ENCODE data around the gene D2HGDH.
"Not testable (repeated sequence)": the region's sequence is repeated elsewhere in the genome, so short reads cannot be mapped to it uniquely, and the experiment has no call there.

D2HGDH gene

DNA sequence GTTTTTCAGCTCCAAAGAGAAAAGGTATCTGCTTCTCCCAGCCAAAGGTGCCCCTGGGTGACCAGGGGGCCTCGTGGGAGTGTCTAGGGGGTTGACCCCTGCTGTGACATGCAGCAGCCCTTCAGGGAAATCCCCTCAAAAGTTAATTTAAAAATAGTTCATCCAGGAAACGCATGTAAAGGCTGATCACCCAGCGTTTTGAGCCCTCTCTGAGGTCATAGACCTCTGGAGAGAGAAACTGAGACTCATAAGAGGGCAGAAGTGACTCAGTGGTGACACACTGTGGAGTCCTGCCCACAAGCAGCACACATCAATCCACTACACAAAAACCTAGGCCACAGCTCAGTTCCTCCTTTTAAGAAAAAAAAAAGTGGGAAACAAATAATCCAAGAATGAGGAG, 54.1 kb downstream of the D2HGDH start:
- CTCF ChIA-PET, result interaction anchor here (0.9 to 2.4 kb wide), 3 partner anchors 10 to 16 kb away, joined by 3 to 6 read pairs (median 4); no protein-coding TSS in a partner anchor

GRCh38 chr2:241791385-241791784, 57.0 kb downstream of the D2HGDH start:
- H3K9me3 ChIP-seq (ENCODE audit: control extremely low read depth in 1 of 5, control insufficient read depth in 4 of 5, insufficient read depth in 2 of 5, low read depth in 1 of 5, low read length in 4 of 5); POLR2A ChIA-PET; H3K4me3 ChIP-seq (ENCODE audit: control insufficient read depth in 1 of 7, extremely low read depth in 1 of 7, insufficient read depth in 4 of 7, low read depth in 2 of 7, low read length in 6 of 7); H3K27ac ChIP-seq (ENCODE audit: insufficient read depth in 1 of 2, low read depth in 1 of 2, low read length in 2 of 2, poor library complexity in 1 of 2, severe bottlenecking in 2 of 2); CTCF ChIA-PET; H3K36me3 ChIP-seq (ENCODE audit: control insufficient read depth in 4 of 4, insufficient read depth in 4 of 4, low read length in 3 of 4); H3K27me3 ChIP-seq (replicated peaks in 2 of 5; ENCODE audit: control insufficient read depth in 4 of 5, insufficient read depth in 5 of 5, low read length in 4 of 5); H3K4me1 ChIP-seq (ENCODE audit: control extremely low read depth in 1 of 4, control insufficient read depth in 4 of 4, insufficient read depth in 4 of 4, low read length in 3 of 4); DNase-seq: not testable (repeated sequence)
- 100% methylated on average over 1 of the region's 3 CpGs for WGBS (ENCODE audit: insufficient coverage)

More for the DNA sequence above, 54.1 kb downstream of the D2HGDH start:
- no peaks in the 10 kb centered on the region for H3K27me3 ChIP-seq (replicated peaks in 2 of 5; ENCODE audit: control insufficient read depth in 4 of 5, insufficient read depth in 5 of 5, low read length in 4 of 5)
- no peak overlapping the region for H3K27ac ChIP-seq (ENCODE audit: insufficient read depth in 1 of 2, low read depth in 1 of 2, low read length in 2 of 2, poor library complexity in 1 of 2, severe bottlenecking in 2 of 2)
- H3K4me3 ChIP-seq (ENCODE audit: control insufficient read depth in 1 of 7, extremely low read depth in 1 of 7, insufficient read depth in 4 of 7, low read depth in 2 of 7, low read length in 6 of 7), result no peak overlapping the region
- peaks cover 0 to 4% (median 0%) of the 10 kb centered on the region in 5 experiments for H3K9me3 ChIP-seq (ENCODE audit: control extremely low read depth in 1 of 5, control insufficient read depth in 4 of 5, insufficient read depth in 2 of 5, low read depth in 1 of 5, low read length in 4 of 5)
- 76% methylated on average over 3 of the region's 3 CpGs for WGBS (ENCODE audit: insufficient coverage)
- peaks cover 0 to 5% (median 0%) of the 10 kb centered on the region in 4 experiments for H3K4me1 ChIP-seq (ENCODE audit: control extremely low read depth in 1 of 4, control insufficient read depth in 4 of 4, insufficient read depth in 4 of 4, low read length in 3 of 4)
- no peak for DNase-seq
- no peaks in the 10 kb centered on the region for H3K36me3 ChIP-seq (ENCODE audit: control insufficient read depth in 4 of 4, insufficient read depth in 4 of 4, low read length in 3 of 4)
- POLR2A ChIA-PET, result no interaction called here

DNA sequence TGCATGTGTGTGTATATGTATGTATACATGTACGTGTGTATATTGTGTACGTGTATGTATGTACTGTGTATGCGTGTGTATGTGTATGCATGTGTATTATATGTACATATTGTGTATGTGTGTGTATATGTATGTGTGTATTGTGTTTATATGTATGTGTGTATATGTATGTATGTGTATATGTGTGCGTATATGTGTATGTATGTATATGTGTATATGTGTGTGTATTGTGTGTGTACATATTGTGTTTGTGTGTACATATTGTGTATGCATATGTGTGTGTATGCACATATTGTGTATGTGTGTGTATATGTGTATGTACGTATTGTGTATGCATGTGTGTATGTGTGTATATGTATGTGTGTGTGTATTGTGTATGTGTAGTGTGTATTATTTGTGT, 59.0 kb downstream of the D2HGDH start:
- DNase-seq, result no peak
- Histone ChIP-seq H3K36me3 (ENCODE audit: control insufficient read depth in 4 of 4, insufficient read depth in 4 of 4, low read length in 3 of 4) (no peaks in the 10 kb centered on the region), H3K27me3 (replicated peaks in 2 of 5; ENCODE audit: control insufficient read depth in 4 of 5, insufficient read depth in 5 of 5, low read length in 4 of 5) (no peaks in the 10 kb centered on the region), H3K4me1 (ENCODE audit: control extremely low read depth in 1 of 4, control insufficient read depth in 4 of 4, insufficient read depth in 4 of 4, low read length in 3 of 4) (peaks cover 0 to 8% (median 0%) of the 10 kb centered on the region in 4 experiments), H3K9me3 (ENCODE audit: control extremely low read depth in 1 of 5, control insufficient read depth in 4 of 5, insufficient read depth in 2 of 5, low read depth in 1 of 5, low read length in 4 of 5) (peaks cover 0 to 4% (median 0%) of the 10 kb centered on the region in 5 experiments), H3K4me3 (ENCODE audit: control insufficient read depth in 1 of 7, extremely low read depth in 1 of 7, insufficient read depth in 4 of 7, low read depth in 2 of 7, low read length in 6 of 7) (no peak overlapping the region), H3K27ac (ENCODE audit: insufficient read depth in 1 of 2, low read depth in 1 of 2, low read length in 2 of 2, poor library complexity in 1 of 2, severe bottlenecking in 2 of 2) (no peak overlapping the region)
- ChIA-PET CTCF (no interaction called here), POLR2A (no interaction called here)
- WGBS (ENCODE audit: insufficient coverage), result 100% methylated on average over 4 of the region's 5 CpGs

- H3K9me3 ChIP-seq (ENCODE audit: control extremely low read depth in 1 of 5, control insufficient read depth in 4 of 5, insufficient read depth in 2 of 5, low read depth in 1 of 5, low read length in 4 of 5), result peaks cover 0 to 4% (median 0%) of the 10 kb centered on the region in 5 experiments
- H3K4me3 ChIP-seq (ENCODE audit: control insufficient read depth in 1 of 7, extremely low read depth in 1 of 7, insufficient read depth in 4 of 7, low read depth in 2 of 7, low read length in 6 of 7), result no peak overlapping the region
- peaks cover 0 to 4% (median 0%) of the 10 kb centered on the region in 4 experiments for H3K4me1 ChIP-seq (ENCODE audit: control extremely low read depth in 1 of 4, control insufficient read depth in 4 of 4, insufficient read depth in 4 of 4, low read length in 3 of 4)
- DNase-seq, result no peak
- 94% methylated on average over 10 of the region's 10 CpGs for WGBS (ENCODE audit: insufficient coverage)
- no peak overlapping the region for H3K27ac ChIP-seq (ENCODE audit: insufficient read depth in 1 of 2, low read depth in 1 of 2, low read length in 2 of 2, poor library complexity in 1 of 2, severe bottlenecking in 2 of 2)
- ChIA-PET CTCF (no interaction called here), POLR2A (no interaction called here)
- no peaks in the 10 kb centered on the region for H3K36me3 ChIP-seq (ENCODE audit: control insufficient read depth in 4 of 4, insufficient read depth in 4 of 4, low read length in 3 of 4)
- H3K27me3 ChIP-seq (replicated peaks in 2 of 5; ENCODE audit: control insufficient read depth in 4 of 5, insufficient read depth in 5 of 5, low read length in 4 of 5), result no peaks in the 10 kb centered on the region
Measured at GRCh38 chr2:241794250-241794823, 59.9 kb downstream of the D2HGDH start.

GRCh38 chr2:241795021-241795999, 60.9 kb downstream of the D2HGDH start:
- CTCF ChIA-PET, result interaction anchor here (1.2 kb wide), 1 partner anchor 9 kb away, joined by 3 read pairs; no protein-coding TSS in a partner anchor
- H3K27me3 ChIP-seq (replicated peaks in 2 of 5; ENCODE audit: control insufficient read depth in 4 of 5, insufficient read depth in 5 of 5, low read length in 4 of 5), result no peaks in the 10 kb centered on the region
- 94% methylated on average over 30 of the region's 31 CpGs for WGBS (ENCODE audit: insufficient coverage)

DNA sequence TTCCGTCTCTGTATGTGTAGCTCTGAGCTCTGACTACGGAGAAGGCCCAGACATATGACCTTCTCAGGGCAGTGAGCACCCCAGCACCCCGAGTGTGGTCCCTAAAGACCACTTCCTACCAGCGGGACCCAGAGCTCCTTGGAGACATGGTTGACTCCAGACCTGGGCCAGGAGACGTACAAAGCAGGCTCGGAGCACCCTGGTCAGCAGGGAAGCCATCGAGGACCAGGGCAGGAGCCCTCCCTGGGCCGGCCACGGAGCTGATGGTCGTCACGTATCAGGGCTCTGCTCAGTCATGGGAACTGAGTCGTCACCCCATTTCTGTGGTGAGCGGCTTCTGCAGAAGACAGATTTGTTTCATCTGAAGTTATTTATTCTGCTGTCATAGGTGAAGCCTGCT, 61.8 kb downstream of the D2HGDH start:
- no peaks in the 10 kb centered on the region for H3K36me3 ChIP-seq (ENCODE audit: control insufficient read depth in 4 of 4, insufficient read depth in 4 of 4, low read length in 3 of 4)
- 99% methylated on average over 13 of the region's 13 CpGs for WGBS (ENCODE audit: insufficient coverage)
- H3K4me3 ChIP-seq (ENCODE audit: control insufficient read depth in 1 of 7, extremely low read depth in 1 of 7, insufficient read depth in 4 of 7, low read depth in 2 of 7, low read length in 6 of 7), result no peak overlapping the region
- peaks cover 0 to 4% (median 0%) of the 10 kb centered on the region in 4 experiments for H3K4me1 ChIP-seq (ENCODE audit: control extremely low read depth in 1 of 4, control insufficient read depth in 4 of 4, insufficient read depth in 4 of 4, low read length in 3 of 4)
- DNase-seq, result no peak
- CTCF ChIA-PET, result interaction anchor here (1.2 kb wide), 1 partner anchor 10 kb away, joined by 3 read pairs; no protein-coding TSS in a partner anchor
- POLR2A ChIA-PET, result interaction anchor here (0.8 kb wide), 1 partner anchor 98 kb away, joined by 3 read pairs; no protein-coding TSS in a partner anchor
- H3K9me3 ChIP-seq (ENCODE audit: control extremely low read depth in 1 of 5, control insufficient read depth in 4 of 5, insufficient read depth in 2 of 5, low read depth in 1 of 5, low read length in 4 of 5), result no peaks in the 10 kb centered on the region
- H3K27ac ChIP-seq (ENCODE audit: insufficient read depth in 1 of 2, low read depth in 1 of 2, low read length in 2 of 2, poor library complexity in 1 of 2, severe bottlenecking in 2 of 2), result no peak overlapping the region
- H3K27me3 ChIP-seq (replicated peaks in 2 of 5; ENCODE audit: control insufficient read depth in 4 of 5, insufficient read depth in 5 of 5, low read length in 4 of 5), result no peaks in the 10 kb centered on the region

More at GRCh38 chr2:241795021-241795999, 60.9 kb downstream of the D2HGDH start:
- H3K9me3 ChIP-seq (ENCODE audit: control extremely low read depth in 1 of 5, control insufficient read depth in 4 of 5, insufficient read depth in 2 of 5, low read depth in 1 of 5, low read length in 4 of 5), result peaks cover 0 to 4% (median 0%) of the 10 kb centered on the region in 5 experiments
- H3K36me3 ChIP-seq (ENCODE audit: control insufficient read depth in 4 of 4, insufficient read depth in 4 of 4, low read length in 3 of 4), result no peaks in the 10 kb centered on the region
- POLR2A ChIA-PET, result interaction anchor here (0.8 kb wide), 1 partner anchor 98 kb away, joined by 3 read pairs; no protein-coding TSS in a partner anchor
- DNase-seq, result no peak
- peaks cover 0 to 4% (median 0%) of the 10 kb centered on the region in 4 experiments for H3K4me1 ChIP-seq (ENCODE audit: control extremely low read depth in 1 of 4, control insufficient read depth in 4 of 4, insufficient read depth in 4 of 4, low read length in 3 of 4)
- H3K27ac ChIP-seq (ENCODE audit: insufficient read depth in 1 of 2, low read depth in 1 of 2, low read length in 2 of 2, poor library complexity in 1 of 2, severe bottlenecking in 2 of 2), result no peak overlapping the region
- H3K4me3 ChIP-seq (ENCODE audit: control insufficient read depth in 1 of 7, extremely low read depth in 1 of 7, insufficient read depth in 4 of 7, low read depth in 2 of 7, low read length in 6 of 7), result no peak overlapping the region
